Smooth muscle cell of the brain vasculature (primary cell): Measurements from ENCODE around the gene CLDN5.

ENCODE experiments used
- DNase-seq: peaks from one replicate; pipeline ENCODE4 v3.0.0-alpha.2; 2012; ENCODE audit warnings: low read depth, low spot score

The CLDN5 gene

DNA sequence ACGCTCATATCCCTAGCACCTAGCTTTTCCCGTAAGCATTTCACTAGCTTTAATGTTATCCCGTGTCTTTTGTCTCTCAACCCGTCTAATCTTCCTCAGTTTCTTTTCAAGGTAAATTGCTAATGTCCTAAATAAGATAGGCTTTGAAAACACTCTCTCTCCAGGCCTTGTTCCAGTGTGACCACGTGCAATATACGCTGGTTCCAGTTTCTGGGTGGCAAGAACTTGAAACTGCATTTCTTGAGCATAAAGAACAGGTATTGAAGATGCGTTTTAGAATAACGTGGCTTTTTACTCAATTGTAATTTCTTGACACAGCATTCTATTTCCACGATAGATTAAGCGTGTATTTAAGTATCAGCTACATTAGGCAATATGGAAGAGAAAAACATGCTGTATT lies 43.4 kb downstream of the CLDN5 start:
- DNase-seq: no peak

- no peak for DNase-seq
Measured at GRCh38 chr22:19480173-19480568, 44.0 kb downstream of the CLDN5 start.

- peak; percentile 96 for DNase-seq
Measured at GRCh38 chr22:19479355-19480172, 44.6 kb downstream of the CLDN5 start, which contains the start of gene CDC45. TSS of gene CDC45 (plus strand) at chr22:19479920. CDS start at chr22:19479969, 49 bp downstream.

DNA sequence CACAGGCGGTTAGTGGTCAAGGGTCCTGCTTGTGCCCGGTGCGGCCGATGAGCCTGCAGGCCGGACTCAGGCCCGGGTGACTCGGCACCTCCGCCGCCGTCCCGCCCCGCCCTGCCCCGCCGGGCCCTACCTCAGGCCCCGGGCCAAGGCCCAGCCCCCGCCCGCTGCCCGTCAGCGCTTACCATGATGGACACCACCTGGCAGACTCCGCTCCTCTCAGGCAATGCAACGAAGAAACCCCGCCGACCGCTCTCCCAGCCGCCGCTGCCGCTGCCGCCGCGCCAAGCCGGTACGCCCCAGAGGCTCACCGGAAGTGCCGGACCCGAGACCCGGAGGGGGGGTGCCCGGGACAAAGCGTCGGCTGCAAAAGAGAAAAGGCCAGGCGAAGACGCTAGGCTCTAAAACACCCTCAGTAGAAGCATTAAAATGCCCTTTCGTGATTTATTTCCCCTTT lies 45.3 kb downstream of the CLDN5 start, which contains the start of gene UFD1:
Gene UFD1 (minus strand): TSS at position 293 of the 454 bp plus-strand sequence. CDS start 108 bp downstream, at position 185.
- DNase-seq: no peak

GRCh38 chr22:19478045-19478900 lies 45.9 kb downstream of the CLDN5 start:
- no peak for DNase-seq

DNA sequence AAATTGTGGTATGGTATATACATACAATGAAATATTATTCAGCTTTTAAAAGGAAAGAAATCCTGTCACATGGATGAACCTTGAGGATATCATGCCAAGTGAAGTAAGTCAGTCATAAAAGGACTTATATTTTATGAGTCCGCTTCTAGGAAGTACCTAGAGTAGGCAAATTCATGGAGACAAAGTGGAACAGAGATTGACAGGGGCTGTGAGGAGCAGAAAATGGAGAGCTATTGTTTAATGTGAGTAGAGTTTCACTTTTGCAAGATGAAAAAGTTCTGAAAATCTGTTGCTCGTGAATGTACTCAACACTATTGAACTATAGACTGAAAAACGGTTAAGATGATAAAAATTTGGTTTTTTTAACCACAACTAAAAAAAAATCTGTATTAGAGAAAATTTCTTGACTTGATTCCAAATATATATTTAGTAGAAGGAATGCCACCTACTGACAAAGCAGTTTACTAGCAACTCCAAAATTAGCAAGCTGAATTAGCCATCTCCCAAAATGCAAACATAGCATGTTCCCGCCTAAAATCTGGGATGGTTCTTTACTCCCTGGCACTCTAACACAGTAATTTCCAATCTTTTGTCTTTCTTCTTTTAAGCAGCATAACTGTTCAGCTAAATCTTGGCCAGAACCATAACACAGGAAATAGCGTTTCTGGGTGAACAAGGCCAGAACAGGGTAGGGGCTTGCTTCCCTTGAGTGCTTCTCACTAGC lies 46.7 kb downstream of the CLDN5 start:
- no peak for DNase-seq

- no peak for DNase-seq
Measured at GRCh38 chr22:19476023-19476422, 48.2 kb downstream of the CLDN5 start.

- no peak for DNase-seq
Measured at GRCh38 chr22:19473578-19473977, 50.6 kb downstream of the CLDN5 start.
